Heart left ventricle (tissue), 13 donors: ENCODE measurements around the gene GOSR2.

Experiments
- POLR2A ChIP-seq, 2 donors: fragments of 450-650 bp; IDR thresholded peaks; one replicate each; pipeline ENCODE4 v1.6.1; 2017; ENCODE audit warnings: antibody characterized with exemption in 2 of 2, mild to moderate bottlenecking in 2 of 2, moderate library complexity in 2 of 2
- TF ChIP-seq, protein P1 (sequence below), 12 donors: fragments of 200-600 bp; sonication (generic) in 4 of 12; IDR thresholded peaks; one replicate each; pipeline versions ENCODE4 v1.5.0 to v1.8.0; 2018 to 2022; ENCODE audit warnings: antibody characterized with exemption in 12 of 12, mild to moderate bottlenecking in 5 of 12
- donor health status: ischemic (EF 13 %, LVEDD 7.1; RV severe dilation, severe dysfunction).
- donor health status: DM: no; HTN: yes; CAD: no.
- donor health status: DM: no; HTN: no; CAD: no.
- donor health status: ischemic (EF 25% LVEDD 6.9; RV normal size, moderate dysfunction).
- donor health status: ischemic (EF 25% LVEDD 5.7; RV mildly dilated, moderate dysfunction).
- donor health status: ischemic (EF 35%, LVEDD 5.7; RV mildly dilated, moderate dysfunction).
- donor health status: nonischemic (EF 11% LVEDD 7.7; RV severe dilation, severe dysfunction).
- donor health status: DM: yes; HTN: yes; CAD: no.
- donor health status: PGD.
- donor health status: ischemic (EF 29% LVEDD 5.4; RV normal size, mild dysfunction).
- donor health status: nonischemic (EF 23%, LVEDD 6.1; RV moderate dilation, normal function).

DNA sequence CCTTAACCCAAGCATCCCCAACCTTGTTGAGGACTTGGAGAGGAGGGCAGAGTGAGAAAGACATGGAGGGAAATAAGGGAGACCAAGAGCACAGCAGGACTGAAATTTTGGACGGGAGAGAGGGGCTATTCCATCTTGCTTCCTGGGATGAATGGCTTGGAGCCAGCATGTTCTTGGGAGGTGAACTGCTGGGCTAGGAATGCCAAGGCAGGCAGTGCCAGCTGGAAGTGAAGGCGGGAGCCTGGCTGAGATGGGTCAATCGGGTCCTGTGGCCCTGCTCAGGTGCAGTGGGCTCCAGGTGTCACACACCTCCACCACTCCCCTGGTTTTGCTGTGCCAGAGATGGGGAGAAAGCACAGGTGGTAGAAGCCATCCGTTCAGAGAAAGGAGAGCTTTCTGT is 46.0 kb upstream of the GOSR2 start:
- TF ChIP-seq, protein P1, sequence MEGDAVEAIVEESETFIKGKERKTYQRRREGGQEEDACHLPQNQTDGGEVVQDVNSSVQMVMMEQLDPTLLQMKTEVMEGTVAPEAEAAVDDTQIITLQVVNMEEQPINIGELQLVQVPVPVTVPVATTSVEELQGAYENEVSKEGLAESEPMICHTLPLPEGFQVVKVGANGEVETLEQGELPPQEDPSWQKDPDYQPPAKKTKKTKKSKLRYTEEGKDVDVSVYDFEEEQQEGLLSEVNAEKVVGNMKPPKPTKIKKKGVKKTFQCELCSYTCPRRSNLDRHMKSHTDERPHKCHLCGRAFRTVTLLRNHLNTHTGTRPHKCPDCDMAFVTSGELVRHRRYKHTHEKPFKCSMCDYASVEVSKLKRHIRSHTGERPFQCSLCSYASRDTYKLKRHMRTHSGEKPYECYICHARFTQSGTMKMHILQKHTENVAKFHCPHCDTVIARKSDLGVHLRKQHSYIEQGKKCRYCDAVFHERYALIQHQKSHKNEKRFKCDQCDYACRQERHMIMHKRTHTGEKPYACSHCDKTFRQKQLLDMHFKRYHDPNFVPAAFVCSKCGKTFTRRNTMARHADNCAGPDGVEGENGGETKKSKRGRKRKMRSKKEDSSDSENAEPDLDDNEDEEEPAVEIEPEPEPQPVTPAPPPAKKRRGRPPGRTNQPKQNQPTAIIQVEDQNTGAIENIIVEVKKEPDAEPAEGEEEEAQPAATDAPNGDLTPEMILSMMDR (IDR thresholded peaks at IDR 0.05): no peak
- no peak for TF ChIP-seq POLR2A (IDR thresholded peaks at IDR 0.05)
